Motor neuron (in vitro differentiated cells): ENCODE data around the gene KRT8. TPM values are rescaled to one million over a fixed set of nuclear protein-coding genes. Genes with fewer than 3 reads are reported as not detected.
"Not testable (repeated sequence)": the region's sequence is repeated elsewhere in the genome, so short reads cannot be mapped to it uniquely, and the experiment has no call there.

Source experiments
- ATAC-seq, 8 experiments: fragments of 200-7000 bp; cut with Tn5 transposase; replicated peaks in 6 of 8; 2 replicates each; pipeline ENCODE4 v1.8.0; 2021; ENCODE audit warnings: mild to moderate bottlenecking in 8 of 8, moderate library complexity in 8 of 8
- H3K27ac ChIP-seq, 2 donors: fragments of 250-450 bp; sonication (Bioruptor Pico); 2 replicates each; pipeline ENCODE4 v1.9.0; 2021; ENCODE audit warnings: antibody characterized with exemption in 2 of 2, mild to moderate bottlenecking in 2 of 2, moderate library complexity in 1 of 2
- H3K4me1 ChIP-seq, 2 donors: fragments of 250-450 bp; sonication (Bioruptor Pico); replicated peaks in 1 of 2; 2 replicates each; pipeline ENCODE4 v1.6.1; 2021; ENCODE audit warnings: antibody characterized with exemption in 2 of 2, mild to moderate bottlenecking in 2 of 2, moderate library complexity in 1 of 2
- H3K4me3 ChIP-seq, 5 donors: fragments of 250-450 bp; sonication (Bioruptor Pico); 2 replicates each; pipeline ENCODE4 v1.9.0; 2021; ENCODE audit warnings: antibody characterized with exemption in 5 of 5, mild to moderate bottlenecking in 5 of 5, moderate library complexity in 4 of 5
- WGBS, 10 experiments: fragments of 450-650 bp; shearing (Covaris generic); methylation state at CpG; one replicate each; pipeline ENCODE4 v1.0.0; 2022; 5-methylcytosine and 5-hydroxymethylcytosine counted together
- in situ Hi-C, 9 experiments: fragments of 400-800 bp; cut with MboI; loops; one replicate each; pipeline ENCODE4 v1.15.0; 2021; ENCODE audit warnings: low sequenced_read_pairs in 9 of 9, low pct_unique_long_range_greater_than_20kb in 2 of 9; ENCODE audit not compliant: unreplicated experiment in 9 of 9
- total RNA-seq, 8 experiments: library from RNA; unstranded; fragments of 300-600 nt; gene quantifications; 2 replicates each; pipeline versions ENCODE4 v1.2.3 to v1.2.4, GENCODE V29; 2022

KRT8 gene
- total RNA-seq, 8 experiments from 2014 or later = 1.2 to 11.5 (median 8.3) TPM

DNA sequence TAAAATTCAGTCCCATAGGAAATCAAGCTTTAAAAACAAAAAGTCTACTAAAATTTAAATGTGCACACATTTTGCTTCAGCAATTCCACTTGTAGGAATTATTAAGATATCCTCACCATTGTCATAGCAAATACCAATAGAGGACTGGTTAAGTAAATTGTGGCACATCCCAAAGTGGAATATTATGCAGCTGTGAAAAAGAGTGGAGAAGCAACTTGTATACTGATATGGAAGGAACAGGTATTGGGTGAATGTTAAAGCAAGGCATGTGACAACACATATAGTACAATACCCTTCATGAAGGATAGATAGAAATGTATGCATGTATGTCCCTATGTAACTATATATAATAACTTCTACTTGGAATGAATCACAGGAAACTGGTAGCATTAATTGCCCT, 11.9 kb downstream of the KRT8 start:
- no peaks in the 10 kb centered on the region for H3K4me1 ChIP-seq
- H3K27ac ChIP-seq = no peak overlapping the region
- in situ Hi-C loops = loop anchor here in 2 of 9 experiments (25.0 kb wide), 2 partner anchors 506 to 531 kb away; partner anchors contain the start of genes KRT84 (in 1 of the 2) and KRT85 (in 1 of the 2)
- no peak for ATAC-seq
- H3K4me3 ChIP-seq = no peak overlapping the region

- in situ Hi-C loops = loop anchor here in 2 of 9 experiments (25.0 kb wide), 2 partner anchors 505 to 530 kb away; partner anchors contain the start of genes KRT84 (in 1 of the 2) and KRT85 (in 1 of the 2)
- Histone ChIP-seq H3K27ac (no peak overlapping the region), H3K4me1 (no peaks in the 10 kb centered on the region), H3K4me3 (no peak overlapping the region)
- WGBS, 10 experiments = 48 to 100% (median 83%) methylated on average over 1 to 6 of the region's 7 CpGs; no CpG with 5 or more reads in 3 of the 10 experiments
- ATAC-seq = no peak
Observed at GRCh38 chr12:52892207-52892852, 12.5 kb downstream of the KRT8 start.

GRCh38 chr12:52891044-52891443, 13.8 kb downstream of the KRT8 start:
- in situ Hi-C loops = loop anchor here in 2 of 9 experiments (25.0 kb wide), 2 partner anchors 504 to 529 kb away; partner anchors contain the start of genes KRT84 (in 1 of the 2) and KRT85 (in 1 of the 2)
- WGBS, 10 experiments = 14 to 78% (median 53%) methylated on average over 1 to 2 of the region's 2 CpGs; no CpG with 5 or more reads in 2 of the 10 experiments
- ATAC-seq = no peak
- Histone ChIP-seq H3K4me3 (no peak overlapping the region), H3K4me1 (no peaks in the 10 kb centered on the region), H3K27ac (no peak overlapping the region)

GRCh38 chr12:52890417-52890816, 14.5 kb downstream of the KRT8 start:
- in situ Hi-C loops = loop anchor here in 2 of 9 experiments (25.0 kb wide), 2 partner anchors 503 to 528 kb away; partner anchors contain the start of genes KRT84 (in 1 of the 2) and KRT85 (in 1 of the 2)
- Histone ChIP-seq H3K4me1 (no peaks in the 10 kb centered on the region), H3K4me3 (no peak overlapping the region), H3K27ac (no peak overlapping the region)
- ATAC-seq = no peak
- 41 to 100% (median 88%) methylated on average over 1 to 2 of the region's 3 CpGs; no CpG with 5 or more reads in 4 of the 10 experiments for WGBS, 10 experiments

- no peak overlapping the region for H3K27ac ChIP-seq
- in situ Hi-C loops = loop anchor here (5.0 to 25.0 kb wide), 7 partner anchors 90 to 730 kb away; partner anchors contain the start of genes KRT84 (in 1 of the 9) and KRT85 (in 1 of the 9)
- H3K4me3 ChIP-seq = no peak overlapping the region
- no peaks in the 10 kb centered on the region for H3K4me1 ChIP-seq
- ATAC-seq = peak; percentile 62 to 85 (median 74)
- 0 to 68% (median 32%) methylated on average over 1 to 9 of the region's 13 CpGs; no CpG with 5 or more reads in 1 of the 10 experiments for WGBS, 10 experiments
Observed at GRCh38 chr12:52884526-52885293, 20.2 kb downstream of the KRT8 start.

DNA sequence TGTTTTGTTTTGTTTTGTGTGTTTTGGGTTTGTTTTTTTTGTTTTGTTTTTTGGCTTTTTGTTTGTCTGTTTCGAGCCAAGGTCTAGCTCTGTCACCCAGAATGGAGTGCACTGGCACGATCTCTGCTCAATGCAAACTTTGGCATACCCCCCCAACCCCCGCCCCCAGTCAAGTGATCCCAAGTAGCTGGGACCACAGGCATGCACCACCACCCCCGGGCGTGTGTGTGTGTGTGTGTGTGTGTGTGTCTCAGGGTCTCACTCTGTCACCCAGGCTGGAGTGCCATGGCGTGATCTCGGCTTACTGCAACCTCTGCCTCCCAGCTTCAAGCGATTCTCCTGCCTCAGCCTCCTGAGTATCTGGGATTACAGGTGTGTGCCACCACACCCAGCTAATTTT, 24.4 kb downstream of the KRT8 start:
- 29 to 58% (median 37%) methylated on average over 1 to 4 of the region's 8 CpGs; no CpG with 5 or more reads in 6 of the 10 experiments for WGBS, 10 experiments
- in situ Hi-C loops = loop anchor here (5.0 to 25.0 kb wide), 6 partner anchors 94 to 726 kb away; partner anchors contain the start of genes KRT84 (in 1 of the 9) and KRT85 (in 1 of the 9)
- not testable (repeated sequence) for H3K4me1 ChIP-seq, H3K27ac ChIP-seq, ATAC-seq, H3K4me3 ChIP-seq

GRCh38 chr12:52879394-52880351, 25.2 kb downstream of the KRT8 start:
- Histone ChIP-seq H3K4me3 (no peak overlapping the region), H3K27ac (no peak overlapping the region), H3K4me1 (peaks cover 0 to 2% of the 10 kb centered on the region in 2 donors)
- peak; percentile 80 to 93 (median 88) for ATAC-seq
- WGBS, 10 experiments = 0 to 20% methylated on average over 1 to 5 of the region's 38 CpGs; no CpG with 5 or more reads in 8 of the 10 experiments
- in situ Hi-C loops = loop anchor here (5.0 to 25.0 kb wide), 9 partner anchors 95 to 725 kb away; partner anchors contain the start of genes KRT84 (in 1 of the 9) and KRT85 (in 1 of the 9)

GRCh38 chr12:52878507-52879393, 26.1 kb downstream of the KRT8 start:
- Histone ChIP-seq H3K27ac (no peak overlapping the region), H3K4me1 (peaks cover 0 to 10% of the 10 kb centered on the region in 2 donors), H3K4me3 (no peak overlapping the region)
- in situ Hi-C loops = loop anchor here in 3 of 9 experiments (5.0 to 25.0 kb wide), 5 partner anchors 291 to 516 kb away; partner anchors contain the start of genes KRT84 (in 1 of the 3) and KRT85 (in 1 of the 3)
- ATAC-seq = no peak
- 50 to 100% (median 83%) methylated on average over 1 to 6 of the region's 17 CpGs; no CpG with 5 or more reads in 2 of the 10 experiments for WGBS, 10 experiments

GRCh38 chr12:52877242-52877641, 27.6 kb downstream of the KRT8 start:
- peak in 2 of 8 experiments; percentile 1 to 2 for ATAC-seq
- Histone ChIP-seq H3K27ac (no peak overlapping the region), H3K4me3 (no peak overlapping the region), H3K4me1 (peaks cover 0 to 13% of the 10 kb centered on the region in 2 donors)
- WGBS, 10 experiments = 67% methylated on average over 1 of the region's 3 CpGs; no CpG with 5 or more reads in 9 of the 10 experiments
- in situ Hi-C loops = loop anchor here in 3 of 9 experiments (5.0 to 25.0 kb wide), 5 partner anchors 290 to 515 kb away; partner anchors contain the start of genes KRT84 (in 1 of the 3) and KRT85 (in 1 of the 3)

- WGBS, 10 experiments = 33 to 93% (median 80%) methylated on average over 1 to 3 of the region's 7 CpGs; no CpG with 5 or more reads in 5 of the 10 experiments
- Histone ChIP-seq H3K4me1 (peaks cover 0 to 13% of the 10 kb centered on the region in 2 donors), H3K4me3 (no peak overlapping the region), H3K27ac (no peak overlapping the region)
- ATAC-seq = no peak
- in situ Hi-C loops = loop anchor here in 3 of 9 experiments (5.0 to 25.0 kb wide), 5 partner anchors 289 to 514 kb away; partner anchors contain the start of genes KRT84 (in 1 of the 3) and KRT85 (in 1 of the 3)
Observed at GRCh38 chr12:52876372-52876771, 28.5 kb downstream of the KRT8 start.
